K562 (cell line): ENCODE results near the gene CXCL17. TPM values are rescaled to one million over a fixed set of nuclear protein-coding genes. Genes with fewer than 3 reads are reported as not detected.

Experiments used
- polyA plus RNA-seq, 8 experiments: library from polyadenylated mRNA; depleted of rRNA in 4 of 8; stranded (reverse) in 5 of 8; unstranded in 3 of 8; fragments of >200 nt; fragmentation: Nextera tagmentation in 2 of 8; fragmentation: Illumina TruSeq in 1 of 8; extraction: Ambion mirVana in 2 of 8; extraction: Trizol in 1 of 8; gene quantifications; 2 replicates each; pipeline versions ENCODE4 v1.2.1 to v1.2.3, GENCODE V29; 2011 to 2014; ENCODE audit warnings: inconsistent platforms in 1 of 8, missing spikeins in 1 of 8
- small RNA-seq: library from RNA; depleted of rRNA; stranded (forward); fragments of <200 nt; gene quantifications from one replicate; pipeline ENCODE3, GENCODE V24; 2014
- total RNA-seq, 7 experiments: library from RNA; depleted of rRNA in 6 of 7; stranded (reverse); fragments of >200 nt in 6 of 7; fragmentation: Illumina TruSeq in 2 of 7; extraction: Trizol in 2 of 7; gene quantifications; 2 replicates each; pipeline versions ENCODE4 v1.2.1 to v1.2.3, GENCODE V29; 2011 to 2021; ENCODE audit warnings: low replicate concordance in 1 of 7

CXCL17 gene
- total and polyA plus RNA-seq, 9 of the 15 experiments (the other 6 are each of a cell fraction or from before 2014, with no cell fraction given): 0.10 to 0.15 TPM; not detected in 7

Small RNAs within 50 kb of the gene (small RNA-seq; reads per million reads assigned to genes)
- not detected for gene RNU4-60P

Other genes with a start within 250 kb of the CXCL17 start
Only the 7 nearest of the 13 such genes appear.
- 0.54 and 1.1 TPM in 2 replicates for gene PRR19, start 140.8 kb downstream of the CXCL17 start, total RNA-seq (2014; rRNA removed)
- 0.11 and 0.32 TPM in 2 replicates for gene PRR19, start 140.8 kb downstream of the CXCL17 start, total RNA-seq (2014; rRNA removed; fragmentation: Illumina TruSeq; extraction: Trizol)
- 0.94 and 1.1 TPM in 2 replicates for gene PRR19, start 140.8 kb downstream of the CXCL17 start, total RNA-seq (2015; rRNA removed; fragmentation: Illumina TruSeq; extraction: Trizol)
- gene PRR19, start 140.8 kb downstream of the CXCL17 start, total RNA-seq (2021): 1.6 and 1.8 TPM in 2 replicates
- 0.24 and 0.34 TPM in 2 replicates for gene PRR19, start 140.8 kb downstream of the CXCL17 start, polyA plus RNA-seq (2011; rRNA removed)
- 1.0 and 1.9 TPM in 2 replicates for gene PRR19, start 140.8 kb downstream of the CXCL17 start, polyA plus RNA-seq (2014; fragmentation: Illumina TruSeq; extraction: Trizol)
- under 1 TPM; 0.10 to 0.18 TPM for gene PRR19, start 140.8 kb downstream of the CXCL17 start, polyA plus RNA-seq (2014; fragmentation: Nextera tagmentation; extraction: Ambion mirVana)
- gene PRR19, start 140.8 kb downstream of the CXCL17 start, polyA plus RNA-seq (2014; rRNA removed): 0.73 and 1.6 TPM in 2 replicates
- gene PAFAH1B3, start 140.3 kb downstream of the CXCL17 start, total RNA-seq (2014; rRNA removed): 114 and 146 TPM in 2 replicates
- gene PAFAH1B3, start 140.3 kb downstream of the CXCL17 start, total RNA-seq (2014; rRNA removed; fragmentation: Illumina TruSeq; extraction: Trizol): 28.7 and 48.0 TPM in 2 replicates
- gene PAFAH1B3, start 140.3 kb downstream of the CXCL17 start, total RNA-seq (2015; rRNA removed; fragmentation: Illumina TruSeq; extraction: Trizol): 78.9 and 81.0 TPM in 2 replicates
- 130 and 138 TPM in 2 replicates for gene PAFAH1B3, start 140.3 kb downstream of the CXCL17 start, total RNA-seq (2021)
- gene PAFAH1B3, start 140.3 kb downstream of the CXCL17 start, polyA plus RNA-seq (2011; rRNA removed): 27.5 and 40.8 TPM in 2 replicates
- gene PAFAH1B3, start 140.3 kb downstream of the CXCL17 start, polyA plus RNA-seq (2014; fragmentation: Illumina TruSeq; extraction: Trizol): 96.7 and 113 TPM in 2 replicates
- gene PAFAH1B3, start 140.3 kb downstream of the CXCL17 start, polyA plus RNA-seq (2014; fragmentation: Nextera tagmentation; extraction: Ambion mirVana): 10 to 100 TPM; 10.5 to 23.5 TPM
- gene PAFAH1B3, start 140.3 kb downstream of the CXCL17 start, polyA plus RNA-seq (2014; rRNA removed): 79.6 and 80.6 TPM in 2 replicates
- 0.61 TPM in 1 of 2 replicates, not detected in the other for gene TMEM145, start 129.6 kb downstream of the CXCL17 start, total RNA-seq (2014; rRNA removed)
- 0.80 and 0.83 TPM in 2 replicates for gene TMEM145, start 129.6 kb downstream of the CXCL17 start, total RNA-seq (2014; rRNA removed; fragmentation: Illumina TruSeq; extraction: Trizol)
- gene TMEM145, start 129.6 kb downstream of the CXCL17 start, total RNA-seq (2015; rRNA removed; fragmentation: Illumina TruSeq; extraction: Trizol): 0.75 and 0.94 TPM in 2 replicates
- gene TMEM145, start 129.6 kb downstream of the CXCL17 start, total RNA-seq (2021): 2.8 and 5.5 TPM in 2 replicates
- 1.3 and 1.8 TPM in 2 replicates for gene TMEM145, start 129.6 kb downstream of the CXCL17 start, polyA plus RNA-seq (2011; rRNA removed)
- 1.8 and 2.0 TPM in 2 replicates for gene TMEM145, start 129.6 kb downstream of the CXCL17 start, polyA plus RNA-seq (2014; fragmentation: Illumina TruSeq; extraction: Trizol)
- gene TMEM145, start 129.6 kb downstream of the CXCL17 start, polyA plus RNA-seq (2014; fragmentation: Nextera tagmentation; extraction: Ambion mirVana): not detected
- gene TMEM145, start 129.6 kb downstream of the CXCL17 start, polyA plus RNA-seq (2014; rRNA removed): 3.0 and 4.1 TPM in 2 replicates
- 3.8 and 4.5 TPM in 2 replicates for gene MEGF8, start 117.3 kb downstream of the CXCL17 start, total RNA-seq (2014; rRNA removed)
- 1.5 and 1.8 TPM in 2 replicates for gene MEGF8, start 117.3 kb downstream of the CXCL17 start, total RNA-seq (2014; rRNA removed; fragmentation: Illumina TruSeq; extraction: Trizol)
- 3.0 and 3.4 TPM in 2 replicates for gene MEGF8, start 117.3 kb downstream of the CXCL17 start, total RNA-seq (2015; rRNA removed; fragmentation: Illumina TruSeq; extraction: Trizol)
- 10.0 and 13.1 TPM in 2 replicates for gene MEGF8, start 117.3 kb downstream of the CXCL17 start, total RNA-seq (2021)
- 1.9 and 2.1 TPM in 2 replicates for gene MEGF8, start 117.3 kb downstream of the CXCL17 start, polyA plus RNA-seq (2011; rRNA removed)
- 3.9 and 4.6 TPM in 2 replicates for gene MEGF8, start 117.3 kb downstream of the CXCL17 start, polyA plus RNA-seq (2014; fragmentation: Illumina TruSeq; extraction: Trizol)
- gene MEGF8, start 117.3 kb downstream of the CXCL17 start, polyA plus RNA-seq (2014; fragmentation: Nextera tagmentation; extraction: Ambion mirVana): under 1 TPM; 0.28 to 0.34 TPM
- 4.5 and 4.7 TPM in 2 replicates for gene MEGF8, start 117.3 kb downstream of the CXCL17 start, polyA plus RNA-seq (2014; rRNA removed)
- gene CNFN, start 52.6 kb downstream of the CXCL17 start, total RNA-seq (2014; rRNA removed): 0.94 TPM in 1 of 2 replicates, not detected in the other
- gene CNFN, start 52.6 kb downstream of the CXCL17 start, total RNA-seq (2014; rRNA removed; fragmentation: Illumina TruSeq; extraction: Trizol): not detected in 2 replicates
- not detected in 2 replicates for gene CNFN, start 52.6 kb downstream of the CXCL17 start, total RNA-seq (2015; rRNA removed; fragmentation: Illumina TruSeq; extraction: Trizol)
- gene CNFN, start 52.6 kb downstream of the CXCL17 start, total RNA-seq (2021): 0.35 TPM in 1 of 2 replicates, not detected in the other
- 0.18 TPM in 1 of 2 replicates, not detected in the other for gene CNFN, start 52.6 kb downstream of the CXCL17 start, polyA plus RNA-seq (2011; rRNA removed)
- gene CNFN, start 52.6 kb downstream of the CXCL17 start, polyA plus RNA-seq (2014; fragmentation: Illumina TruSeq; extraction: Trizol): 0.47 TPM in 1 of 2 replicates, not detected in the other
- under 1 TPM in 1 of 2 experiments, not detected in 1; 0.18 TPM for gene CNFN, start 52.6 kb downstream of the CXCL17 start, polyA plus RNA-seq (2014; fragmentation: Nextera tagmentation; extraction: Ambion mirVana)
- 0.52 and 1.8 TPM in 2 replicates for gene CNFN, start 52.6 kb downstream of the CXCL17 start, polyA plus RNA-seq (2014; rRNA removed)
- not detected in 2 replicates for gene LIPE, start 15.6 kb downstream of the CXCL17 start, total RNA-seq (2014; rRNA removed)
- not detected in 2 replicates for gene LIPE, start 15.6 kb downstream of the CXCL17 start, total RNA-seq (2014; rRNA removed; fragmentation: Illumina TruSeq; extraction: Trizol)
- gene LIPE, start 15.6 kb downstream of the CXCL17 start, total RNA-seq (2015; rRNA removed; fragmentation: Illumina TruSeq; extraction: Trizol): not detected in 2 replicates
- gene LIPE, start 15.6 kb downstream of the CXCL17 start, total RNA-seq (2021): 0.22 and 0.27 TPM in 2 replicates
- not detected in 2 replicates for gene LIPE, start 15.6 kb downstream of the CXCL17 start, polyA plus RNA-seq (2011; rRNA removed)
- not detected in 2 replicates for gene LIPE, start 15.6 kb downstream of the CXCL17 start, polyA plus RNA-seq (2014; fragmentation: Illumina TruSeq; extraction: Trizol)
- gene LIPE, start 15.6 kb downstream of the CXCL17 start, polyA plus RNA-seq (2014; fragmentation: Nextera tagmentation; extraction: Ambion mirVana): not detected
- not detected in 2 replicates for gene LIPE, start 15.6 kb downstream of the CXCL17 start, polyA plus RNA-seq (2014; rRNA removed)
- gene CEACAM1, start 85.5 kb upstream of the CXCL17 start, total RNA-seq (2014; rRNA removed): 0.05 TPM in 1 of 2 replicates, not detected in the other
- 0.11 TPM in 1 of 2 replicates, not detected in the other for gene CEACAM1, start 85.5 kb upstream of the CXCL17 start, total RNA-seq (2014; rRNA removed; fragmentation: Illumina TruSeq; extraction: Trizol)
- 0.04 and 0.15 TPM in 2 replicates for gene CEACAM1, start 85.5 kb upstream of the CXCL17 start, total RNA-seq (2015; rRNA removed; fragmentation: Illumina TruSeq; extraction: Trizol)
- 0.16 and 0.36 TPM in 2 replicates for gene CEACAM1, start 85.5 kb upstream of the CXCL17 start, total RNA-seq (2021)
- 0.15 TPM in 1 of 2 replicates, not detected in the other for gene CEACAM1, start 85.5 kb upstream of the CXCL17 start, polyA plus RNA-seq (2011; rRNA removed)
- gene CEACAM1, start 85.5 kb upstream of the CXCL17 start, polyA plus RNA-seq (2014; fragmentation: Illumina TruSeq; extraction: Trizol): 0.12 TPM in 1 of 2 replicates, not detected in the other
- gene CEACAM1, start 85.5 kb upstream of the CXCL17 start, polyA plus RNA-seq (2014; fragmentation: Nextera tagmentation; extraction: Ambion mirVana): under 1 TPM in 1 of 2 experiments, not detected in 1; 0.10 TPM
- gene CEACAM1, start 85.5 kb upstream of the CXCL17 start, polyA plus RNA-seq (2014; rRNA removed): 0.05 and 0.77 TPM in 2 replicates